ENCODE results near the gene CCDC40. TPM values are rescaled to one million over a fixed set of nuclear protein-coding genes. Genes with fewer than 3 reads are reported as not detected.

Gene CCDC40
- polyA plus RNA-seq, 1 donor: 5.5 TPM

GRCh38 chr17:80047176-80047575 lies 10.7 kb downstream of the CCDC40 start:
- no peak for DNase-seq (ENCODE audit: low read depth)

DNA sequence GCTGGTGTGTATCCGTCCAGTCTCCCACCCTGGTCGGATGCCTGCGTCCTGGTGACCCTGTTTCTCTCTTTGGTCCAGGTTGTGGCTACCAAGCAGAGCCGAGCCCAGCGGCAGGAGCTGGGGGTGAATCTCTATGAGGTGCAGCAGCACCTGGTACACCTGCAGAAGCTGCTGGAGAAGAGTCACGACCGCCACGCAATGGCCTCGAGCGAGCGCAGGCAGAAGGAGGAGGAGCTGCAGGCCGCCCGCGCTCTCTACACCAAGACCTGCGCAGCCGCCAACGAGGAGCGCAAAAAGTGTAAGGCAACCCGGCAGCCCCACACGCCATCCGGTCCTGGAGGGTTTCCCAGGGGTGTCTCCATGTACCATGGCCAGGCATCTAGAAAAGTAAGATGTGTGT lies 13.5 kb downstream of the CCDC40 start:
- DNase-seq (ENCODE audit: low read depth): no peak

GRCh38 chr17:80050706-80051105 lies 14.3 kb downstream of the CCDC40 start:
- DNase-seq (ENCODE audit: low read depth): no peak

DNA sequence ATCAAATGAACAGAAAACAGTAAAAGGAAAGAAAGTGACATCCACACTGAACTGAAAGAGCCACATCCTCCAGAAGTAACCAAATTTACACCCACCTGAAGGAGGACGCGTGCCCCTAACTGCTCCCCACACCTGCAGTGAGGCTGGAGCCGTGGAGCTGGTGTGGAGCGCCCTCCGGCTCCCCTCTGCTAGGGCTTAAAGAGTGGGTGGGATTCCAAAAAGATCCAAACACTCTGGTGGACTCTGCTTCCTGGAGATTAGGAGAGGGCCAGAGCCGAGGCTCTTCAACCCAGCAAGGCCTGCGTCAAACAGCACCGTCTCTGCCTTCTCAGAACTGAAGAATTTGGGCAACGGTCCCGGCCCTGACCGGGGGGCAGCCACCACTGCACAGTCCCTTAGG lies 15.2 kb downstream of the CCDC40 start:
- no peak for DNase-seq (ENCODE audit: low read depth)

DNA sequence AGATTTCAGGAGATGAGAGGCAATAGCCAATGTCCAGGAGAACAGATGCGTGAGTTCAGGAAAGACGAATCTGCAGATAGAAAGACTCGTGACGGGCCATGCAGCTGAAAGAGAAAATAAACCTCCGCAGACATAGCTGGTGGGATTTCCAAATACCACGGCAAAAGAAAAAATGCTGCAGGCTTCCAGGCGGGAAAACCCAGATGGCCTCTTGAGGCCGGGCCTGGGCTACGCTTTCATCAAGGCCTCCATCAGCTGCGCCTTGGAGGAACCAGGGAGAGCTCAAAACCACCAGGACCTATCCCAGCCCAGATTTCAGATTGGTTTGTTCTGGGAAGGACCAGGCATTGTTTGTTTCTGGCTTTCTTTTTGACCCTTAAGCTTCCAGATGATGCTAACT lies 16.7 kb downstream of the CCDC40 start:
- DNase-seq (ENCODE audit: low read depth): no peak

DNA sequence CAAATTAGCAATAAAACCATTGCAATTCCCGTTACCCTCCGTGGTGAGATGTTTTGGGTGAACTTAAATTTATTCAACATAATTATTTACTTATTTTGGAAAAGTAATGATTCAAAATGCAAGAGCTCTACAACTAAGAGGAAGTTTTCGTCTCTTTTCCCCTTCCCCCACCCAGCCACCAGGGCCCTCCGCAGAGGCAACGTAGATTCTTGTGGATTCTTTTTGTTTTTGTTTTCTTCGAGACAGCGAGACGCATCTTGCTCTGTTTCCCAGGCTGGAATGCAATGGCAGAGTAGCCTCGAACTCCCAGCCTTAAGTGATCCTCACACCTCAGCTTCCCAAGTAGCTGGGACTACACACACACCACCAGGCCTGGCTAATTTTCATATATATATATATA lies 19.2 kb downstream of the CCDC40 start:
- no peak for DNase-seq (ENCODE audit: low read depth)

GRCh38 chr17:80058311-80058955 lies 22.0 kb downstream of the CCDC40 start:
- DNase-seq (ENCODE audit: low read depth): no peak

GRCh38 chr17:80060644-80061043 lies 24.2 kb downstream of the CCDC40 start:
- DNase-seq (ENCODE audit: low read depth): no peak

GRCh38 chr17:80061421-80061820 lies 25.0 kb downstream of the CCDC40 start:
- no peak for DNase-seq (ENCODE audit: low read depth)

GRCh38 chr17:80063830-80064585 lies 27.6 kb downstream of the CCDC40 start:
- no peak for DNase-seq (ENCODE audit: low read depth)

- DNase-seq (ENCODE audit: low read depth): no peak
Measured at GRCh38 chr17:80064696-80065095, 28.3 kb downstream of the CCDC40 start.

GRCh38 chr17:80065478-80066170 lies 29.2 kb downstream of the CCDC40 start:
- no peak for DNase-seq (ENCODE audit: low read depth)

DNA sequence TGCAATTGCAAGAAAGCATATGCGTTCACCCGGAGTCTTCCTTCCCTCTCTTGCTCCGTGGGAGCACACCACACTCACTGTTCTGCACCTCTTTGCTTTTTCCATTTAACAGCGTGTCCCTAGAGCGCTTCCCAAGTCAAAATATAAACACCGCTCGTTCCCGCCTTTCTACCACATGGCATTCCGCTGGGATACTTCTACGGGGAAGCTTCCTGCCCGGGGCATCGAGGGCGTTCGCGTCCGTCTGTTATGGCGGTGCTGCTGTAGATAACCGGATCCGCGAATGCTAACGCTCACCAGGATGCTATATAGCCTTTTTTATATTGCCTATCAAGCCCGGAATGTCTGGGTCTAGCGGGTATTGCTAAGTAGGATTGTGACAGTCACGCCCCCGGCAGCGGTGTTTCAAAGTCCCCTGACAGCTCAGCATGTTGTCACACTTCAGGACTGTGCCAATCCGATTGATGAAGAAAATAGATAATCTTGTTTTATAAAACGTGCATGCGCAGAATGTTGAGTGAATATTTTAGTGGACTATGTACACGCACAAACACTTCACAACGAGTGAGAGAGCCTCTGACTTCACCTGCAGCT lies 31.0 kb downstream of the CCDC40 start:
- no peak for DNase-seq (ENCODE audit: low read depth)

DNA sequence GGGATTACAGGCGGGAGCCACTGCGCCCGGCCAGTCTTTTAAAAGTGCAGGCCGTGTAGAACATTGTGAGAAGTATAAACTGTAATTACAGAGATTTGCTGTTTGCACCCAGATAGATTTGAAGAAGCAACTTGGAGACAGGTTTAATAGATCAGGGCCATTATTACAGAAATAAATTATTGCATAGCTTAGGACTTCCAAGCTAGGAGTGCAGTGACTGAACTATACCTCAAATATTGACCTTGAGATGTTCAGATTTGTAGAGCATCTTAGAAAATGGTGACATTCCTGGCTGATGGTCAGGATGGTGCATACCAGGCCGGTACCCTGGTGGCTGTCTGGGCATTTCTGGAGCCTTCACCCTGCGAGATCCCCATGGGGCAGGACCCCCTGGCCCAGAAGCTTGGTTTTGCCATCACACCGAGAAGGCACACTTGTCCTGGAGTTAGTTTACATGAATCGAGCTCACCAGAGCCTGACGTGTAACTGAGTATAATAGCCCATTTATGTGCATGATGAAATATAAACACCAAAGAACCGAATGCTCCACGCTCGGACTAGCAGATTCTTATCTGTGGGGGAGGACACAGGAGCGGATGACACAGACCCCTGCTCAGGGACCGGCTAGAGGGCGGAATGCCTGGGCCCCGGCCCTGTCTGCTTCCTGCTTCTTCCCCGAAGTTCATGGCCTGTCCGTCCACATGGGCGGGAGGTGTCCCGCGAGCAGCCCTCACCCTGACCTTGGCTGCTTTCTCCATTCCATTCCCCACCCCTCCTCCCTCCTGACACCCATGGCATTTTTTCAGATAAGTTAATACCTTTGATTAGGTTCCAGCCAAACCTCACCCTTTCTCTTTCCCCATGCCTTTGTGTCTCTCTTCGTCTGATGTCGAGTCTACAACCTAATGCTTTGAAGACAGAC lies 32.1 kb downstream of the CCDC40 start:
- DNase-seq (ENCODE audit: low read depth): no peak

DNA sequence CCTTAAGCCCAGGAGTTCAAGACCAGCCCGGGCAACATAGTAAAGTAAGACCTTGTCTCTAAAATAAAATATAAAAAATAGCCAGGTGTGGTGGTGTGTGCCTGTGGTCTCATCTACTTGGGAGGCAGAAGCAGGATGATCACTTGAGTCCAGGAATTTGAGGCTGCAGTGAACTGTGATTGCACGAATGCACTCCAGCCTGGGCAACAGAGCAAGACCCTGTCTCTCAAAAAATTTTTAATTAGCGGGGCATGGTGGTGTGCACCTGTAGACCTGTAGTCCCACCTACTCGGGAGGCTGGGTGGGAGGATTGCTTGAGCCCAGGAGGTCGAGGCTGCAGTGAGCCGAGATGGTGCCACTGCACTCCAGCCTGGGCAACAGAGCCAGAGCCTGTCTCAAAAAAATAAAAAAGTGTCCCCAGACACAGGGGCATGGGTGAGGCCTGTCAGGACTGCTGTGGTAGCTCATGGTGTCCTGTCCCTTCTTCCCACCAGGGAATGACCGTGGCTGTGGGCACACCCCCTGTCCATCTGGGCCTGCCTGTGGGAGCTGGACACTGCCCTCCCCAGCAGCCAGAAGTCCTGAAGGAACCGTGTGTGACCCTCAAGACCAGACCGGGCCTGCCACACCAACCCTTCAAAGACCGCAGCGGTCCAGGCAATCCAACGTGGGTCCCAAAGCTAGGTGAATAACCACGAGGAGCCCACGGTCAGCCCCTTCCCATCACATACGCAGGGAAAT lies 34.1 kb downstream of the CCDC40 start:
- DNase-seq (ENCODE audit: low read depth): no peak

DNA sequence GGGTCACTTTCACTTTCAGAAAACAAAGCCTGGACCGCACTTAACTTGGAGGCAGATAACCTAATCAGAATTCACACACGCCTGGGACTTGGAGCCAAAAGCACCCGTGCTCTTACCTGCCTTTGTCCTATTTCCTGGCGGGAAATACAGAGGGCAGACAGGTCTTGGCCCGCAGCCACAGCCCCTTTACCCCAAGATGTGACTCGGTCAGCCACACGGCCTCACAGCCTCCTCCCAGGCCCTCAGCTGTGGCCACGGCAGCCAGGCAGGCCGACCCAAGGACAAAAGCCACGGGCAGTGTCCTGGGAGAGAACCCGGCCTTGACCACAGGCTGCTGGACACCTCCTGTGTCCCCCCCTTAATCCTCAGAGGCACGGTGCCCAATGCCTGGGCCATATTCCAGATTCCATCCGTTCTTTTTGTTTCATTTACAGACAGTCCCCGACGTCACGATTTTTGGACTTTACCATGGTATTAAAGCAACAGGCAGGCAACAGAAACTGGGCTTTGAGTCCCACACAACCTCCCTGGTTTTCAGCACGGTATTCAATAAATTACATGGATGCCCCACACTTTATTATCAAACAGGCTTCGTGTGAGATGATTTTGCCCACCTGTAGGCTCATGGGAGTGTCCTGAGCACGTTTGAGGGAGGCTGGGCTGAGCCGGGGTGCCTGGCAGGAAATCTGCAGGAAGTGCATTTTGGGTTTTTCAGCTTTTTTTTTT lies 34.8 kb downstream of the CCDC40 start:
- DNase-seq (ENCODE audit: low read depth): no peak

- DNase-seq (ENCODE audit: low read depth): no peak
Measured at GRCh38 chr17:80072410-80072809, 36.0 kb downstream of the CCDC40 start.

DNA sequence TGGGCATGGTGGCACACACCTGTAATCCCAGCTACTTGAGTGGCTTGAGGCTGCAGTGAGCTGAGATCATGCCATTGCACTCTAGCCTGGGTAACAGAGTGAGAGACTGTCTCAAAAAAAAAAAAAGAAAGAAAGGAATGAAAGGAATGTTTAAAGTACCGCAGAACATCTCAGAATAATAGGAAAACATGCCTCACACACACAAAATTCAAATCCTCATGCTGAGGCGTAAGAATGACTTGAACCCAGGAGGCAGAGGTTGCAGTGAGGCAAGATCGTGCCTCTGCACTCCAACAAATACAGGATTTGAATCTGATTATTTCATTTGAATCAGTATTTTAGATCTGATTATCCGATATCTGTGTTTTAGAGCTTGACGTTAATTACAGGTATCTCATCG lies 43.6 kb downstream of the CCDC40 start:
- no peak for DNase-seq (ENCODE audit: low read depth)

- DNase-seq (ENCODE audit: low read depth): no peak
Measured at GRCh38 chr17:80081596-80081995, 45.2 kb downstream of the CCDC40 start.

Data from forelimb muscle (tissue), 1 donor.